Measurements from ENCODE around the gene LINGO1. TPM values are rescaled to one million over a fixed set of nuclear protein-coding genes. Genes with fewer than 3 reads are reported as not detected.

LINGO1 gene
- total and polyA plus RNA-seq, 2 of the 8 experiments (the other 6 are each of a cell fraction or from before 2014, with no cell fraction given), result 57.1 to 114 TPM

DNA sequence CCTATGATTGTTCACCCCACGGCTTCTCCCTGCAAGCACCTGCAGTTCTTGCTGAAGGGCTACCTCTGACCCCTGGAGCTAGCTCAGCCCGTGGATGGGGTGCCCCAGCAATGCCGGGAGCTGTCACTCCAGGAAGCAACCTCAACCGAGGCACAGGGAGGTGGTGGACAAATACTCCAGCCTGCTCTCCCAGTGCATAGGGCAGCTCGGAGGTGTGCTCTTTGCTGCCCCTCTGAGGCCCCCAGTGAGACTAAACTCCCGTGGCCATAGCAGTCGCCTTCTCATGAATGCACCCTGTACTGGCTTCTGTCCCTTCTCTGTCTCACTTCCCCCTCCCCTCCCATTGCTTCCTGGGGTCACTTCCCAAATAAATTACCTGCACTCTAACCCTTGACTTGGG lies 48.5 kb downstream of the LINGO1 start (continued):
- TF ChIP-seq RAD21 (IDR thresholded peaks at IDR 0.05 in 1 of 2, conservative IDR thresholded peaks at IDR 0.05 in 1 of 2; ENCODE audit: low read depth in 2 of 2, low read length in 2 of 2) (peak; percentile 58 to 66), PHF8 (conservative IDR thresholded peaks at IDR 0.05; ENCODE audit: low read depth, low read length) (no peak), KDM1A (IDR thresholded peaks at IDR 0.05; ENCODE audit: borderline replicate concordance, low read length) (no peak), KDM5A (IDR thresholded peaks at IDR 0.05; ENCODE audit: low read length) (no peak), BCL11A (IDR thresholded peaks at IDR 0.05; ENCODE audit: low read depth in 2 of 2, low read length in 2 of 2) (no peak), CBX5 (IDR thresholded peaks at IDR 0.05; ENCODE audit: low read depth, low read length) (no peak), CTBP2 (IDR thresholded peaks at IDR 0.05; ENCODE audit: borderline replicate concordance, insufficient read depth, insufficient read length, low read length) (no peak)

Measured in H1 (cell line).